NCI-H2107 treated with DMSO at 0.1 percent for 48 hours (cell line): Measurements from ENCODE around the gene SLC25A36.
"Not testable (repeated sequence)": the region's sequence is repeated elsewhere in the genome, so short reads cannot be mapped to it uniquely, and the experiment has no call there.

Source experiments
- DNase-seq: peaks from one replicate; lab custom pipeline; 2025; ENCODE audit not compliant: unreplicated experiment; lab: John Stamatoyannopoulos, UW

Gene SLC25A36

GRCh38 chr3:140994316-140994715, 52.7 kb downstream of the SLC25A36 start:
- DNase-seq, result no peak

GRCh38 chr3:140994861-140995260, 53.2 kb downstream of the SLC25A36 start:
- not testable (repeated sequence) for DNase-seq

- DNase-seq, result no peak
Observed at GRCh38 chr3:140995881-140996280, 54.2 kb downstream of the SLC25A36 start.

- peak; percentile 46 for DNase-seq
Observed at GRCh38 chr3:141000027-141000663, 58.5 kb downstream of the SLC25A36 start.

GRCh38 chr3:141000686-141001085, 59.0 kb downstream of the SLC25A36 start:
- no peak for DNase-seq

GRCh38 chr3:141006344-141006743, 64.7 kb downstream of the SLC25A36 start:
- DNase-seq, result no peak

GRCh38 chr3:141009496-141009895, 67.9 kb downstream of the SLC25A36 start:
- no peak for DNase-seq

- peak; percentile 62 for DNase-seq
Observed at GRCh38 chr3:141011232-141011996, 69.8 kb downstream of the SLC25A36 start.

- DNase-seq, result no peak
Observed at GRCh38 chr3:141011997-141012262, 70.3 kb downstream of the SLC25A36 start.

- no peak for DNase-seq
Observed at GRCh38 chr3:141012571-141012970, 70.9 kb downstream of the SLC25A36 start.

- DNase-seq, result no peak
Observed at GRCh38 chr3:141015481-141015880, 73.8 kb downstream of the SLC25A36 start.

GRCh38 chr3:141017366-141018322, 76.0 kb downstream of the SLC25A36 start:
- not testable (repeated sequence) for DNase-seq

- DNase-seq, result no peak
Observed at GRCh38 chr3:141019244-141019643, 77.6 kb downstream of the SLC25A36 start.

- no peak for DNase-seq
Observed at GRCh38 chr3:141020143-141020830, 78.7 kb downstream of the SLC25A36 start.

GRCh38 chr3:141021261-141021660, 79.6 kb downstream of the SLC25A36 start:
- no peak for DNase-seq
